ENCODE results near the gene UTF1.

The UTF1 gene, protein sequence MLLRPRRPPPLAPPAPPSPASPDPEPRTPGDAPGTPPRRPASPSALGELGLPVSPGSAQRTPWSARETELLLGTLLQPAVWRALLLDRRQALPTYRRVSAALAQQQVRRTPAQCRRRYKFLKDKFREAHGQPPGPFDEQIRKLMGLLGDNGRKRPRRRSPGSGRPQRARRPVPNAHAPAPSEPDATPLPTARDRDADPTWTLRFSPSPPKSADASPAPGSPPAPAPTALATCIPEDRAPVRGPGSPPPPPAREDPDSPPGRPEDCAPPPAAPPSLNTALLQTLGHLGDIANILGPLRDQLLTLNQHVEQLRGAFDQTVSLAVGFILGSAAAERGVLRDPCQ

DNA sequence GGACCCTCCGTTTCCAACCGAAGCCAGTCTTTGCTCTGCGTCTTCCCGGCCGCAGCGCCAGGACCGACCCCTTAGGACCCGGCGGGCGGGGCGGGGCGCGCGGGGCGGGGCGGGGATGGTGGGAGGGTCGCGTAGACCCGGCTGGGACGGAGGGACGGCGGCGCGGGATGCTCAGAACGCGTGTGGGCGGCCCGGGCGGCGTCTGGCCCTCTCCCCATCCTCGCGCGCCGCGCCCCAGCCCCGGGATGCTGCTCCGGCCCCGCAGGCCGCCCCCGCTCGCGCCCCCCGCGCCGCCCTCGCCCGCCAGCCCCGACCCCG, at the start of gene UTF1:
UTF1 (plus strand) TSS at position 174 of the 318 bp plus-strand sequence; CDS start at position 246, 72 bp downstream.
- ChIA-PET CTCF (no interaction called here), POLR2A (no interaction called here)
- H3K4me3 ChIP-seq (ENCODE audit: low read depth, low read length), result no peak within 1 kb of the TSS

DNA sequence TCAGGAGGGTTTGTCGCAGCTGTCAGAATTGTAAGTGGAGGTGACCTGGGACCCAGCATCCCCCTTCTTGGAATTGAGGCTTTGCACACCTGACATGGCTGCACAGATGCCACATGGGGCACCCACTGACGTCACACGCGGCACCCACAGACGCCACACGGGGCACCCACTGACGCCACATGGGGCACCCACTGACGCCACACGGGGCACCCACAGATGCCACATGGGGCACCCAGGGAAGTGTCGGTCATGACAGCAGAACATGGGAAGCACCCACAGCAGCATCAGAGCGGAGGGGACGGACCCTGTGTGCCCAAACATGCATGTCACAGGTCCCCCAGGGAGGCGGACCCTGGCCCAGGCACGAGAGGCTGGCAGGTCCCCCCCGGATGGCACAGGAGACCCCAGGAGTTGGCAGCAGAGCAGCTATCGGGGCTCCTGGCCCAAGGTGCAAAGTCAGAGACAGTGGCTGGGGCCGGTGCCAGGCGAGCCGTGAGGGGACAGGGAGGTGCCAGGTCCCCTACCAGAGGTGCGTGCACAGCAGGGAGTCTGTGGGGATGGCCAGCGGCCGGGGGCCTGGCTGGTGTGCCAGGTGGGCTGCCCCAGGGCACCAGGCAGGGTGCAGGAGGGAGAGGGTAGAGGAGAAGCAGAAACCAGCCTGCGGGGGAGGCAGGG, 48.9 kb upstream of the UTF1 start:
- peaks cover 0 to 9% of the 10 kb centered on the region in 2 experiments; a peak in 1 of 3 replicates for H3K36me3 ChIP-seq (ENCODE audit: control insufficient read depth in 2 of 2, insufficient read depth in 1 of 2, low read length in 2 of 2)
- ChIA-PET POLR2A (no interaction called here), CTCF (no interaction called here)
- H3K4me1 ChIP-seq (ENCODE audit: control insufficient read depth, insufficient read depth, low read length), result no peaks in the 10 kb centered on the region
- no peaks in the 10 kb centered on the region for H3K9me3 ChIP-seq (ENCODE audit: control insufficient read depth, insufficient read depth, low read depth, low read length)
- TF ChIP-seq KLF7 (tag by site-specific recombination; IDR thresholded peaks at IDR 0.05; ENCODE audit: borderline replicate concordance), result no peak
- TF ChIP-seq PRDM1 (tag by site-specific recombination; IDR thresholded peaks at IDR 0.05), result no peak
- TF ChIP-seq GLI2 (tag by site-specific recombination; IDR thresholded peaks at IDR 0.05; ENCODE audit: borderline replicate concordance, low read depth), result no peak
- TF ChIP-seq, protein P1, sequence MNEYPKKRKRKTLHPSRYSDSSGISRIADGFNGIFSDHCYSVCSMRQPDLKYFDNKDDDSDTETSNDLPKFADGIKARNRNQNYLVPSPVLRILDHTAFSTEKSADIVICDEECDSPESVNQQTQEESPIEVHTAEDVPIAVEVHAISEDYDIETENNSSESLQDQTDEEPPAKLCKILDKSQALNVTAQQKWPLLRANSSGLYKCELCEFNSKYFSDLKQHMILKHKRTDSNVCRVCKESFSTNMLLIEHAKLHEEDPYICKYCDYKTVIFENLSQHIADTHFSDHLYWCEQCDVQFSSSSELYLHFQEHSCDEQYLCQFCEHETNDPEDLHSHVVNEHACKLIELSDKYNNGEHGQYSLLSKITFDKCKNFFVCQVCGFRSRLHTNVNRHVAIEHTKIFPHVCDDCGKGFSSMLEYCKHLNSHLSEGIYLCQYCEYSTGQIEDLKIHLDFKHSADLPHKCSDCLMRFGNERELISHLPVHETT (tag by site-specific recombination; IDR thresholded peaks at IDR 0.05), result no peak
- no peak for TF ChIP-seq ZNF555 (tag by site-specific recombination; conservative IDR thresholded peaks at IDR 0.05)
- no peak for TF ChIP-seq ZNF292 (tag by site-specific recombination; IDR thresholded peaks at IDR 0.05; ENCODE audit: borderline replicate concordance, low read depth)
- TF ChIP-seq ZNF530 (tag by site-specific recombination; IDR thresholded peaks at IDR 0.05; ENCODE audit: low read depth), result no peak
- TF ChIP-seq ZNF837 (tag by site-specific recombination; IDR thresholded peaks at IDR 0.05), result no peak
- TF ChIP-seq, protein P2, sequence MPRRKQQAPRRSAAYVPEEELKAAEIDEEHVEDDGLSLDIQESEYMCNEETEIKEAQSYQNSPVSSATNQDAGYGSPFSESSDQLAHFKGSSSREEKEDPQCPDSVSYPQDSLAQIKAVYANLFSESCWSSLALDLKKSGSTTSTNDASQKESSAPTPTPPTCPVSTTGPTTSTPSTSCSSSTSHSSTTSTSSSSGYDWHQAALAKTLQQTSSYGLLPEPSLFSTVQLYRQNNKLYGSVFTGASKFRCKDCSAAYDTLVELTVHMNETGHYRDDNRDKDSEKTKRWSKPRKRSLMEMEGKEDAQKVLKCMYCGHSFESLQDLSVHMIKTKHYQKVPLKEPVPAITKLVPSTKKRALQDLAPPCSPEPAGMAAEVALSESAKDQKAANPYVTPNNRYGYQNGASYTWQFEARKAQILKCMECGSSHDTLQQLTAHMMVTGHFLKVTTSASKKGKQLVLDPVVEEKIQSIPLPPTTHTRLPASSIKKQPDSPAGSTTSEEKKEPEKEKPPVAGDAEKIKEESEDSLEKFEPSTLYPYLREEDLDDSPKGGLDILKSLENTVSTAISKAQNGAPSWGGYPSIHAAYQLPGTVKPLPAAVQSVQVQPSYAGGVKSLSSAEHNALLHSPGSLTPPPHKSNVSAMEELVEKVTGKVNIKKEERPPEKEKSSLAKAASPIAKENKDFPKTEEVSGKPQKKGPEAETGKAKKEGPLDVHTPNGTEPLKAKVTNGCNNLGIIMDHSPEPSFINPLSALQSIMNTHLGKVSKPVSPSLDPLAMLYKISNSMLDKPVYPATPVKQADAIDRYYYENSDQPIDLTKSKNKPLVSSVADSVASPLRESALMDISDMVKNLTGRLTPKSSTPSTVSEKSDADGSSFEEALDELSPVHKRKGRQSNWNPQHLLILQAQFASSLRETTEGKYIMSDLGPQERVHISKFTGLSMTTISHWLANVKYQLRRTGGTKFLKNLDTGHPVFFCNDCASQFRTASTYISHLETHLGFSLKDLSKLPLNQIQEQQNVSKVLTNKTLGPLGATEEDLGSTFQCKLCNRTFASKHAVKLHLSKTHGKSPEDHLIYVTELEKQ (tag by site-specific recombination; IDR thresholded peaks at IDR 0.05; ENCODE audit: borderline replicate concordance), result no peak
- TF ChIP-seq, protein P3, sequence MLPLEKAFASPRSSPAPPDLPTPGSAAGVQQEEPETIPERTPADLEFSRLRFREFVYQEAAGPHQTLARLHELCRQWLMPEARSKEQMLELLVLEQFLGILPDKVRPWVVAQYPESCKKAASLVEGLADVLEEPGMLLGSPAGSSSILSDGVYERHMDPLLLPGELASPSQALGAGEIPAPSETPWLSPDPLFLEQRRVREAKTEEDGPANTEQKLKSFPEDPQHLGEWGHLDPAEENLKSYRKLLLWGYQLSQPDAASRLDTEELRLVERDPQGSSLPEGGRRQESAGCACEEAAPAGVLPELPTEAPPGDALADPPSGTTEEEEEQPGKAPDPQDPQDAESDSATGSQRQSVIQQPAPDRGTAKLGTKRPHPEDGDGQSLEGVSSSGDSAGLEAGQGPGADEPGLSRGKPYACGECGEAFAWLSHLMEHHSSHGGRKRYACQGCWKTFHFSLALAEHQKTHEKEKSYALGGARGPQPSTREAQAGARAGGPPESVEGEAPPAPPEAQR (tag by site-specific recombination; IDR thresholded peaks at IDR 0.05), result no peak
- no peak for TF ChIP-seq ZFP3 (tag by site-specific recombination; IDR thresholded peaks at IDR 0.05; ENCODE audit: low read depth)
- no peak for TF ChIP-seq ZNF571 (tag by site-specific recombination; IDR thresholded peaks at IDR 0.05)
- no peak for TF ChIP-seq ZNF354C (tag by site-specific recombination; IDR thresholded peaks at IDR 0.05; ENCODE audit: borderline replicate concordance, low read depth)
- TF ChIP-seq, protein P4, sequence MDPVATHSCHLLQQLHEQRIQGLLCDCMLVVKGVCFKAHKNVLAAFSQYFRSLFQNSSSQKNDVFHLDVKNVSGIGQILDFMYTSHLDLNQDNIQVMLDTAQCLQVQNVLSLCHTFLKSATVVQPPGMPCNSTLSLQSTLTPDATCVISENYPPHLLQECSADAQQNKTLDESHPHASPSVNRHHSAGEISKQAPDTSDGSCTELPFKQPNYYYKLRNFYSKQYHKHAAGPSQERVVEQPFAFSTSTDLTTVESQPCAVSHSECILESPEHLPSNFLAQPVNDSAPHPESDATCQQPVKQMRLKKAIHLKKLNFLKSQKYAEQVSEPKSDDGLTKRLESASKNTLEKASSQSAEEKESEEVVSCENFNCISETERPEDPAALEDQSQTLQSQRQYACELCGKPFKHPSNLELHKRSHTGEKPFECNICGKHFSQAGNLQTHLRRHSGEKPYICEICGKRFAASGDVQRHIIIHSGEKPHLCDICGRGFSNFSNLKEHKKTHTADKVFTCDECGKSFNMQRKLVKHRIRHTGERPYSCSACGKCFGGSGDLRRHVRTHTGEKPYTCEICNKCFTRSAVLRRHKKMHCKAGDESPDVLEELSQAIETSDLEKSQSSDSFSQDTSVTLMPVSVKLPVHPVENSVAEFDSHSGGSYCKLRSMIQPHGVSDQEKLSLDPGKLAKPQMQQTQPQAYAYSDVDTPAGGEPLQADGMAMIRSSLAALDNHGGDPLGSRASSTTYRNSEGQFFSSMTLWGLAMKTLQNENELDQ (tag by site-specific recombination; IDR thresholded peaks at IDR 0.05; ENCODE audit: low read depth), result no peak
- no peak for TF ChIP-seq SETDB1 (IDR thresholded peaks at IDR 0.05; ENCODE audit: insufficient read length, low read length)
- no peak for TF ChIP-seq ZNF621 (tag by site-specific recombination; IDR thresholded peaks at IDR 0.05)
- TF ChIP-seq ZNF501 (tag by site-specific recombination; IDR thresholded peaks at IDR 0.05), result no peak
- no peak for TF ChIP-seq ZNF658 (tag by site-specific recombination; IDR thresholded peaks at IDR 0.05)
- TF ChIP-seq ZNF791 (tag by site-specific recombination; IDR thresholded peaks at IDR 0.05), result no peak
- no peak overlapping the region for H3K27ac ChIP-seq (ENCODE audit: extremely low read depth, low read depth, low read length)
- H3K4me3 ChIP-seq (ENCODE audit: low read depth, low read length), result no peak overlapping the region

More for the DNA sequence above, at the start of gene UTF1:
- Histone ChIP-seq H3K36me3 (ENCODE audit: control insufficient read depth in 2 of 2, insufficient read depth in 1 of 2, low read length in 2 of 2) (no peaks in the 10 kb centered on the region), H3K27ac (ENCODE audit: extremely low read depth, low read depth, low read length) (peak within 1 kb of the TSS; percentile 46; the same call in 1 of the 2 replicates), H3K4me1 (ENCODE audit: control insufficient read depth, insufficient read depth, low read length) (no peaks in the 10 kb centered on the region), H3K9me3 (ENCODE audit: control insufficient read depth, insufficient read depth, low read depth, low read length) (no peaks in the 10 kb centered on the region)
- TF ChIP-seq ZNF701 (tag by site-specific recombination; IDR thresholded peaks at IDR 0.05) (no peak), SP3 (tag by site-specific recombination; IDR thresholded peaks at IDR 0.05) (0 out of 2 replicates have a peak, but pooled peaks have one; percentile 20)
